Cardiac fibroblast (primary cell): ENCODE data around the gene PLCD3.

Experiments used
- DNase-seq, 2 donors: peaks; one replicate each; pipeline versions ENCODE4 v3.0.0 to v3.0.0-alpha.2; 2010; ENCODE audit warnings: low read depth in 2 of 2
- H3K4me3 ChIP-seq, 2 donors: replicated peaks in 1 of 2; 1 replicate in 1 of 2; 2 replicates in 1 of 2; pipeline ENCODE4 v1.5.1; 2011; ENCODE audit warnings: low read depth in 2 of 2, low read length in 2 of 2, mild to moderate bottlenecking in 2 of 2, moderate library complexity in 1 of 2
- TF ChIP-seq, protein P1 (sequence below): IDR thresholded peaks from one replicate; pipeline ENCODE4 v1.5.1; 2011; ENCODE audit warnings: low read depth, mild to moderate bottlenecking, low read length, inconsistent platforms

The PLCD3 gene

DNA sequence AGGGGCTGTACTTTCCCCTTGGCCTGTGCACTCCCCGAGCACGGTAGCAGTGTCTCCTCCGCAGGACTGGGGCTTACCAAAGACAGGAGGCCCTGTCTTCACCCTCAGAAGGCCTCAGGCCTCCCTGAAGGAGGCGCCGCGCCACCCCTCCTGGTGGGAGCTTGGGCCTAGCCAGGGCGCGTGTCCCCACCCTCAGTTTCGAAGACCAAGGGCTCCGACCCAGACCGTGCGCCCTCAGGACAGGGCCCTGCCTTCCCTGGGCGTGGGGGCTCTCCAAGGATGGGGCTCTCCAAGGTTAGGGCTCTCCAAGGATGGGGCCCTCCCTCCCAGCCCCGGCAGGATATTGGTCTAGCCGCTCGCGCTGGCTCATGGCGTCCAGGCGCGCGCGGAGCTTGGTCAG, 11.8 kb downstream of the PLCD3 start:
- H3K4me3 ChIP-seq: no peak overlapping the region
- no peak for DNase-seq
- TF ChIP-seq, protein P1, sequence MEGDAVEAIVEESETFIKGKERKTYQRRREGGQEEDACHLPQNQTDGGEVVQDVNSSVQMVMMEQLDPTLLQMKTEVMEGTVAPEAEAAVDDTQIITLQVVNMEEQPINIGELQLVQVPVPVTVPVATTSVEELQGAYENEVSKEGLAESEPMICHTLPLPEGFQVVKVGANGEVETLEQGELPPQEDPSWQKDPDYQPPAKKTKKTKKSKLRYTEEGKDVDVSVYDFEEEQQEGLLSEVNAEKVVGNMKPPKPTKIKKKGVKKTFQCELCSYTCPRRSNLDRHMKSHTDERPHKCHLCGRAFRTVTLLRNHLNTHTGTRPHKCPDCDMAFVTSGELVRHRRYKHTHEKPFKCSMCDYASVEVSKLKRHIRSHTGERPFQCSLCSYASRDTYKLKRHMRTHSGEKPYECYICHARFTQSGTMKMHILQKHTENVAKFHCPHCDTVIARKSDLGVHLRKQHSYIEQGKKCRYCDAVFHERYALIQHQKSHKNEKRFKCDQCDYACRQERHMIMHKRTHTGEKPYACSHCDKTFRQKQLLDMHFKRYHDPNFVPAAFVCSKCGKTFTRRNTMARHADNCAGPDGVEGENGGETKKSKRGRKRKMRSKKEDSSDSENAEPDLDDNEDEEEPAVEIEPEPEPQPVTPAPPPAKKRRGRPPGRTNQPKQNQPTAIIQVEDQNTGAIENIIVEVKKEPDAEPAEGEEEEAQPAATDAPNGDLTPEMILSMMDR: no peak

DNA sequence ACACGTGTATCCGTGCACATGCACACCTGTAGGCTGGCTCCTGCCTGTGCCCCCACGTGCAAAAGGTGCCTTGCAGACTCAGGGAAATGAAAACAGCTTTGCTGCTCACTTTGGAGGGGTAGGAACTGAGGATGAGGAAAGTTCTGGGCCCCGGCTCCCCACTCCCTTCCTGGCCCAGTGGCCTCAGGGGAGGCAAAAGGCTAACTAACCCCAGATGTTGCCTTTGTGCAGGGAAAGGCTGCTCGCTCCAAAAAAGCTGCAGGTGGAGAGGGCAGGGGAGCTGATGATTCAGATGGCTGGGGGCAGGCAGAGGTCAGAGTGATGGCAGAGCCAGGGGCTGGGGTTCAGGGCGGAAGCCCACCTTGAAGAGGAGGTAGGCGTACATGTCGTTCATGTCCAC, 12.4 kb downstream of the PLCD3 start:
- TF ChIP-seq, protein P1: no peak
- DNase-seq: no peak
- H3K4me3 ChIP-seq: no peak overlapping the region

DNA sequence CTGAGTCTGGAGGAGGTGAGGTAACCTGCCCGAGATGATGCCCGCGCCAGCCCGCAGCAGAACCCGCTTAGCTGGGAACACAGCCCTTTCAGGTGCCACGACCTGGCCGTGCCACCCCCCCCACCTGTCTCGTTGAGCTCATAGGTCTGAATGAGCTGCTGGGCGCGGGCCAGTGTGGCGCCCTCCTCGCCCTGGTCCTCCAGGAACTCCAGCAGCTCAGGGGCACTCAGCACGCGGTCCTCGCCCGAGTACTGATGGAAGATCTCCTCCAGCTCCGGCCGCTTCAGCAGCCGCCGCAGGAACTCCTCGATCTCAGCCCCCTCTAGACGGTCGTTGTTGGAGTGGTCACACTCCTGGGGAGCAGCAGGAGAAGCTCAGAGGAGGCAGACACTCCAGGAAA, 13.6 kb downstream of the PLCD3 start:
- H3K4me3 ChIP-seq: no peak overlapping the region
- DNase-seq: no peak
- TF ChIP-seq, protein P1: no peak

DNA sequence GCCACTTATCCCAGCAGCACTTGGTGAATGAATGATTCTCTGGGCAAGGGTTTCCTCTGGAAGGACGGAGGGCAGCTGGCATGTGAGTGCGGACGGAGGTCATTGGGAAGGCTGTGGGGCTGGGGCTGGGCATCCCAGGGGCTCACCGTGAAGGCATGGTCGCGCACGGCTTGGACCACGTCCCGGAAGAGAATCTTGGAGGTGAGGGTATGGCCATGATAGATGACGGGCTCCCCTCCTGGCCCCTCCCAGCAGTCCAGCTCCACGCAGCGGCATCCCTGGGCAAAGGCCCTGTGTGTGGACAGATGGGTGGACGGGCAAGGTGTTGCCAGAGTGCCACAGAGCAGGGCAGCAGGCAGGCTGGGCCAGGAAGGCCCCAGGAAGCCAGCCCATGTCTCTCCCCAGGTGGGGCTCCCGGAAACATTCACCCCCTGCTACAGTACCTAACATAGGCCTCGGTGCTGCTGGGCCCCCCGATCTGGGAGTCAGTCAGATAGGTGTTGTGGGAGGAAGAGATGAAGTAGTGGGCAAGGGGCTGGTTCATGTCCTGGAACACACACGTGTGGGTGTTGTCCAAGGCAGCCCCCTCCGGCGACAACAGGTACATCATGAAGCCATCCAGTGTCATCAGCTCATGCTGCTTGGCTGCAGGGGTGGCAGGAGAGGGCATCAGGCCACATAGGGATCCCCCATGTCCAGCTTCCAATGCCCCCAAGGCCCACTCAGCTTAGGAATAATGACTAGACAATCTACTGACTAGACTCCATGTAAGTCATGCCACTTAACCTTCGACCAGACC, 14.3 kb downstream of the PLCD3 start:
- TF ChIP-seq, protein P1: no peak
- DNase-seq: no peak
- H3K4me3 ChIP-seq: no peak overlapping the region

DNA sequence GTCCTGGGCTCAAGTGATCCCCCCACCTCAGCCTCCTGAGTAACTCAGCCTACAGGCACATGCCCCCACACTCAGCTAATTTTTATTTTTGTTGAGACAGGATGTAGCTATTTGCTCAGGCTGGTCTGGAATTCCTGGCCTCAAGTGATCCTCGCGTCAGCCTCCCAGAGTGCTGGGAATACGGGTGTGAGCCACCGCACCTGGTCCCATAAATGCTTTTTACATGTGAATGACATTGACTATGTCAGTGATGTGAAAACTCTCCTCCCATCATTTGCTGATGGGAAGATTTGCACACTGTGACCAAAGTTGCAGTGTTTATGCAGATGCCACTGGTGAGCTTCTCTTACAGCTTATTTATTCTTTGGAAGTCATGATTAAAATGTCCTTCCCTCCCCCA, 15.0 kb downstream of the PLCD3 start:
- TF ChIP-seq, protein P1: no peak
- DNase-seq: no peak
- no peak overlapping the region for H3K4me3 ChIP-seq

DNA sequence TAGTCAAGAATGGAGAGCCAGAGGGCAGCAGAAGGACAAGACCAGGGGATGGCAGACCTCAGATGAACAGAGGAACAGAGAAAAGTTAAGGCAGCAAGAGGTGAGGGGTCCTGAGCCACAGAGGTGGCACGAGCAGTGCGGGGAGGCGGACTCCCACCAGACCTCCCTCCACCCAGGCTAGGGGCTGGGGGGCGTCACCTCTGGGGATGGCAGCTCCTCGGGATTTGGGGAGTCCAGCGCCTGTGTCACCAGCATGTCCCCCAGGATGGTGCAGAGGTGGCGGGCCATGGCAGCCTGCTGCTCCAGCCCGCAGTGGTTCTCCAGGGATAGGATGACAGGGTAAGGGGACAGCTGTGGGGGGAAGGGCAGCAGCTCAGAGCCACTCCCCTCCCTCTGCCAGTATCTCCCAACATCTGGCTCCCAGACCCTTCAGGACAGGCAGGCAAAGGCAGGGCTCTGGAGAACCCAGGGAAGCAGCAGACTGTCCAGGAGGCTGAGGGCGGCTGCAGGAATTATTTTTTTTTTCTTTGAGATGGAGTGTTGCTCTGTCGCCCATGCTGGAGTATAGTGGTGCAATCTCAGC, 15.8 kb downstream of the PLCD3 start:
- TF ChIP-seq, protein P1: no peak
- no peak for DNase-seq

More for the DNA sequence above, 15.8 kb downstream of the PLCD3 start:
- H3K4me3 ChIP-seq: no peak overlapping the region
